Endothelial cell of umbilical vein (primary cell): ENCODE data around the gene FUBP3. TPM values are rescaled to one million over a fixed set of nuclear protein-coding genes. Genes with fewer than 3 reads are reported as not detected.

ENCODE experiments used
- BruUV-seq: library from RNA; stranded (reverse); fragments of 400-500 nt; replicated peaks from 2 replicates; lab custom pipeline; 2021; lab: Mats Ljungman, UMichigan
- CTCF ChIA-PET: fragments of 300-600, 350-600 bp; sonication (Branson Sonifier 250); formaldehyde crosslinking; loops from one replicate; lab custom pipeline; 2021; ENCODE audit warnings: antibody characterized with exemption, inconsistent platforms; lab: Charles Lee
- POLR2A ChIA-PET: fragments of 300-600, 350-600 bp; sonication (Branson Sonifier 250); formaldehyde crosslinking; loops from one replicate; lab custom pipeline; 2021; ENCODE audit warnings: antibody characterized with exemption, inconsistent platforms; lab: Charles Lee
- DNase-seq: peaks from one replicate; pipeline ENCODE4 v3.0.0-alpha.2; 2011; ENCODE audit warnings: low read depth, low spot score
- FAIRE-seq: peaks from 2 replicates; lab custom pipeline; 2011; peaks lifted over from hg19 to GRCh38; lab: Jason Lieb, UNC
- H2AFZ ChIP-seq: 2 replicates; pipeline ENCODE4 v1.6.0; 2012; ENCODE audit warnings: low read depth, low read length, control low read depth, inconsistent platforms
- H3K27ac ChIP-seq: 2 replicates; pipeline ENCODE4 v1.5.1; 2011; ENCODE audit warnings: low read depth, mild to moderate bottlenecking, control low read depth, low read length, moderate library complexity; ENCODE audit not compliant: insufficient read depth
- H3K27me3 ChIP-seq, 2 experiments: 2 replicates each; pipeline versions ENCODE4 v1.6.0 to v1.6.1; 2011; ENCODE audit warnings: low read length in 2 of 2, mixed read lengths in 1 of 2; ENCODE audit not compliant: control insufficient read depth in 2 of 2, insufficient read depth in 2 of 2
- H3K36me3 ChIP-seq, 2 experiments: 2 replicates in 1 of 2; 3 replicates in 1 of 2; pipeline ENCODE4 v1.5.1; 2011; ENCODE audit warnings: low read length in 2 of 2, mild to moderate bottlenecking in 1 of 2, moderate library complexity in 1 of 2; ENCODE audit not compliant: control insufficient read depth in 2 of 2, insufficient read depth in 2 of 2; ENCODE audit errors: extremely low read depth in 1 of 2
- H3K4me1 ChIP-seq: 3 replicates; pipeline ENCODE4 v1.5.1; 2011; ENCODE audit warnings: mild to moderate bottlenecking, low read length; ENCODE audit not compliant: control insufficient read depth, insufficient read depth; ENCODE audit errors: extremely low read depth
- H3K4me2 ChIP-seq: 2 replicates; pipeline ENCODE4 v1.6.1; 2011; ENCODE audit warnings: low read length, control low read depth, mixed read lengths; ENCODE audit not compliant: insufficient read depth
- H3K4me3 ChIP-seq, 3 experiments: fragments of 200-600 bp in 1 of 3; sonication (generic), shearing (Covaris generic) in 1 of 3; replicated peaks in 1 of 3; 2 replicates each; pipeline ENCODE4 v1.5.1; 2011 to 2016; ENCODE audit warnings: control low read depth in 3 of 3, low read length in 3 of 3, mild to moderate bottlenecking in 2 of 3, inconsistent platforms in 1 of 3, low read depth in 1 of 3, moderate library complexity in 1 of 3; ENCODE audit not compliant: insufficient read depth in 1 of 3
- H3K79me2 ChIP-seq: 2 replicates; pipeline ENCODE4 v1.6.0; 2012; ENCODE audit warnings: low read length, inconsistent platforms; ENCODE audit not compliant: control insufficient read depth, insufficient read depth
- H3K9ac ChIP-seq: replicated peaks from 2 replicates; pipeline ENCODE3; 2011; ENCODE audit warnings: low read length, control low read depth; ENCODE audit not compliant: insufficient read depth; ENCODE audit errors: extremely low read depth
- H3K9me1 ChIP-seq: replicated peaks from 3 replicates; pipeline ENCODE4 v1.6.0; 2011; ENCODE audit warnings: mild to moderate bottlenecking, low read length; ENCODE audit not compliant: control insufficient read depth, insufficient read depth; ENCODE audit errors: extremely low read depth
- H3K9me3 ChIP-seq: replicated peaks from 2 replicates; pipeline ENCODE4 v1.5.1; 2012; ENCODE audit warnings: low read length, inconsistent platforms; ENCODE audit not compliant: control insufficient read depth, insufficient read depth
- H4K20me1 ChIP-seq: replicated peaks from 2 replicates; pipeline ENCODE3; 2011; ENCODE audit warnings: mild to moderate bottlenecking, low read length; ENCODE audit not compliant: control insufficient read depth, insufficient read depth; ENCODE audit errors: extremely low read depth
- CTCF ChIP-seq, 2 donors: IDR thresholded peaks; 1 replicate in 1 of 2; 2 replicates in 1 of 2; pipeline ENCODE4 v1.5.1; 2011; ENCODE audit warnings: low read length in 2 of 2, mild to moderate bottlenecking in 2 of 2, moderate library complexity in 2 of 2, control low read depth in 1 of 2, inconsistent platforms in 1 of 2, low read depth in 1 of 2; ENCODE audit not compliant: insufficient read depth in 1 of 2; ENCODE audit errors: extremely low read depth in 1 of 2
- EZH2 ChIP-seq: IDR thresholded peaks from 2 replicates; pipeline ENCODE4 v1.6.1; 2012; ENCODE audit warnings: borderline replicate concordance, low read depth, mild to moderate bottlenecking, moderate library complexity, low read length, inconsistent platforms; ENCODE audit not compliant: severe bottlenecking
- FOS ChIP-seq: IDR thresholded peaks from 2 replicates; pipeline ENCODE4 v1.6.1; 2011; ENCODE audit warnings: mild to moderate bottlenecking, low read length, moderate library complexity, borderline replicate concordance; ENCODE audit not compliant: insufficient read depth
- GATA2 ChIP-seq: IDR thresholded peaks from 2 replicates; pipeline ENCODE4 v1.7.0; 2011; ENCODE audit warnings: low read depth, mild to moderate bottlenecking, moderate library complexity, mixed read lengths, low read length; ENCODE audit not compliant: insufficient read length, insufficient read depth
- JUN ChIP-seq: IDR thresholded peaks from 2 replicates; pipeline ENCODE4 v1.6.1; 2011; ENCODE audit warnings: borderline replicate concordance, low read depth; ENCODE audit not compliant: insufficient read length, insufficient read depth
- MAX ChIP-seq: IDR thresholded peaks from 2 replicates; pipeline ENCODE4 v1.6.1; 2011; ENCODE audit not compliant: insufficient read depth, insufficient read length
- MYC ChIP-seq: IDR thresholded peaks from one replicate; pipeline ENCODE4 v1.6.1; 2011; ENCODE audit warnings: mild to moderate bottlenecking, low read depth, low read length
- POLR2A ChIP-seq: IDR thresholded peaks from 2 replicates; pipeline ENCODE4 v1.6.1; 2012; ENCODE audit warnings: low read depth, mild to moderate bottlenecking, control low read depth, low read length
- POLR2AphosphoS5 ChIP-seq: IDR thresholded peaks from 2 replicates; pipeline ENCODE4 v1.6.1; 2012; ENCODE audit warnings: low read depth, mild to moderate bottlenecking, control low read depth, low read length, moderate library complexity; ENCODE audit not compliant: insufficient read depth
- dilution Hi-C: fragments of 300-500 bp; cut with MboI; formaldehyde crosslinking; loops from one replicate; pipeline ENCODE4 v1.15.0; 2019; ENCODE audit warnings: low sequenced_read_pairs; ENCODE audit not compliant: extremely low pct_ligation_motif_present
- intact Hi-C: fragments of 100-400 bp; cut with micrococcal nuclease; formaldehyde crosslinking; loops from one replicate; pipeline ENCODE4 v1.10.0; 2022
- polyA plus RNA-seq, 4 experiments: library from polyadenylated mRNA; depleted of rRNA in 3 of 4; stranded (reverse) in 3 of 4; unstranded in 1 of 4; fragments of >200 nt; gene quantifications; 2 replicates each; pipeline versions ENCODE4 v1.2.1 to v1.2.3, GENCODE V29; 2011 to 2012; ENCODE audit warnings: missing spikeins in 1 of 4
- total RNA-seq: library from RNA; stranded (reverse); gene quantifications from 2 replicates; pipeline ENCODE4 v1.2.3, GENCODE V29; 2021

Gene FUBP3
- total and polyA plus RNA-seq, 2 donors (not counting 3 experiments of a cell fraction or from before 2014, with no cell fraction given) = 19.4 to 50.9 TPM

- no peaks in the 10 kb centered on the region for H3K79me2 ChIP-seq
- intact Hi-C loops (no loop called here), dilution Hi-C loops (no loop called here)
- no peaks in the 10 kb centered on the region for H3K36me3 ChIP-seq
- no peak overlapping the region for H3K9ac ChIP-seq
- H3K27ac ChIP-seq = no peak overlapping the region
- ChIA-PET POLR2A (no interaction called here), CTCF (interaction anchor here (0.5 kb wide), 1 partner anchor 9 kb away, joined by 3 read pairs; no protein-coding TSS in a partner anchor)
- H3K9me3 ChIP-seq = no peaks in the 10 kb centered on the region
- H3K4me2 ChIP-seq = no peak overlapping the region
- no peak overlapping the region for H2AFZ ChIP-seq
- no peak overlapping the region for H3K4me3 ChIP-seq
- FAIRE-seq = no peak
- H3K9me1 ChIP-seq = no peaks in the 10 kb centered on the region
- no TSS peak for BruUV-seq
- DNase-seq = no peak
- no peaks in the 10 kb centered on the region for H4K20me1 ChIP-seq
- no peaks in the 10 kb centered on the region for H3K4me1 ChIP-seq
- TF ChIP-seq CTCF (IDR thresholded peaks at IDR 0.05; ENCODE audit: extremely low read depth in 1 of 2, insufficient read depth in 1 of 2, low read depth in 1 of 2, low read length in 2 of 2) = no peak
- no peak for TF ChIP-seq POLR2AphosphoS5
- TF ChIP-seq POLR2A = no peak
- H3K27me3 ChIP-seq = peaks cover 0 to 2% of the 10 kb centered on the region in 2 experiments
These were observed 35.0 kb upstream of the FUBP3 start for GRCh38 chr9:130544364-130544763.

GRCh38 chr9:130548103-130548502 is 31.3 kb upstream of the FUBP3 start:
- dilution Hi-C loops = no loop called here
- Histone ChIP-seq H3K79me2 (no peaks in the 10 kb centered on the region), H2AFZ (no peak overlapping the region), H3K4me2 (no peak overlapping the region), H3K9me1 (no peaks in the 10 kb centered on the region), H3K4me1 (no peaks in the 10 kb centered on the region), H4K20me1 (no peaks in the 10 kb centered on the region), H3K9ac (no peak overlapping the region), H3K27me3 (peaks cover 0 to 2% of the 10 kb centered on the region in 2 experiments), H3K9me3 (no peaks in the 10 kb centered on the region), H3K27ac (no peak overlapping the region), H3K4me3 (no peak overlapping the region), H3K36me3 (no peaks in the 10 kb centered on the region)
- CTCF ChIA-PET = no interaction called here
- intact Hi-C loops = no loop called here
- no peak for FAIRE-seq
- no peak for TF ChIP-seq EZH2
- TF ChIP-seq MAX = no peak
- TF ChIP-seq FOS = no peak
- no peak for TF ChIP-seq POLR2AphosphoS5
- TF ChIP-seq POLR2A = no peak
- TF ChIP-seq GATA2 = no peak
- TF ChIP-seq JUN = no peak
- no peak for TF ChIP-seq CTCF (IDR thresholded peaks at IDR 0.05; ENCODE audit: extremely low read depth in 1 of 2, insufficient read depth in 1 of 2, low read depth in 1 of 2, low read length in 2 of 2)
- TF ChIP-seq MYC = no peak
- BruUV-seq = no TSS peak
- no peak for DNase-seq
- POLR2A ChIA-PET = no interaction called here
